Suprapubic skin (tissue), 4 donors: ENCODE data around the gene TGFBR3.

Experiments used
- CTCF ChIP-seq, 2 donors: fragments of 200-600 bp in 1 of 2; fragments of 450-650 bp in 1 of 2; sonication (generic) in 1 of 2; IDR thresholded peaks; one replicate each; pipeline ENCODE4 v1.5.1; 2016 to 2019; ENCODE audit warnings: antibody characterized with exemption in 2 of 2, mild to moderate bottlenecking in 1 of 2, moderate library complexity in 1 of 2
- POLR2A ChIP-seq, 2 donors: fragments of 450-650 bp; IDR thresholded peaks; one replicate each; pipeline ENCODE4 v1.6.1; 2017; ENCODE audit warnings: antibody characterized with exemption in 2 of 2, mild to moderate bottlenecking in 2 of 2, moderate library complexity in 2 of 2
- POLR2AphosphoS5 ChIP-seq, 3 donors: sonication (generic); formaldehyde crosslinking; IDR thresholded peaks; one replicate each; pipeline ENCODE4 v1.6.1; 2017; ENCODE audit warnings: antibody characterized with exemption in 3 of 3

GRCh38 chr1:91842056-91842455 is 43.9 kb downstream of the TGFBR3 start:
- no peak for TF ChIP-seq CTCF (IDR thresholded peaks at IDR 0.05)
- TF ChIP-seq POLR2AphosphoS5 (IDR thresholded peaks at IDR 0.05) = no peak
- no peak for TF ChIP-seq POLR2A (IDR thresholded peaks at IDR 0.05)
